Activated T-helper 17 cell treated with anti-CD3 and anti-CD28 coated beads, Interleukin-2, amount 50 U/mL, for 72 hours (primary cell): ENCODE results near the gene SLC27A5. TPM values are rescaled to one million over a fixed set of nuclear protein-coding genes. Genes with fewer than 3 reads are reported as not detected.
"Not testable (repeated sequence)": the region's sequence is repeated elsewhere in the genome, so short reads cannot be mapped to it uniquely, and the experiment has no call there.

Source experiments
- ATAC-seq: fragments of 150-1000 bp; cut with Tn5 transposase; replicated peaks from 2 replicates; pipeline ENCODE4 v1.10.0; 2021; ENCODE audit warnings: mild to moderate bottlenecking, moderate library complexity
- H3K27ac Mint-ChIP-seq: one replicate; pipeline ENCODE4 v1.8.0; 2022; ENCODE audit warnings: mixed read lengths
- H3K27me3 Mint-ChIP-seq: one replicate; pipeline ENCODE4 v1.8.0; 2022; ENCODE audit warnings: mixed read lengths
- H3K36me3 Mint-ChIP-seq: one replicate; pipeline ENCODE4 v1.8.0; 2022; ENCODE audit warnings: low read depth, mild to moderate bottlenecking, mixed read lengths
- H3K4me1 Mint-ChIP-seq: one replicate; pipeline ENCODE4 v1.8.0; 2022; ENCODE audit warnings: mixed read lengths
- H3K4me3 Mint-ChIP-seq: one replicate; pipeline ENCODE4 v1.8.0; 2022; ENCODE audit warnings: mild to moderate bottlenecking, mixed read lengths
- H3K9me3 Mint-ChIP-seq: one replicate; pipeline ENCODE4 v1.8.0; 2022; ENCODE audit warnings: mixed read lengths
- total RNA-seq, 2 donors: library from RNA; stranded (reverse); gene quantifications; one replicate each; pipeline ENCODE4 v1.2.3, GENCODE V29; 2022

The SLC27A5 gene
- total RNA-seq, 2 donors from 2014 or later: 14.4 to 15.6 TPM

GRCh38 chr19:58460039-58460438, 51.8 kb downstream of the SLC27A5 start:
- no peak for ATAC-seq
- Mint-ChIP-seq H3K4me1 (no peaks in the 10 kb centered on the region), H3K4me3 (no peak overlapping the region), H3K27ac (no peak overlapping the region), H3K9me3 (no peaks in the 10 kb centered on the region), H3K27me3 (no peaks in the 10 kb centered on the region), H3K36me3 (peaks cover 7% of the 10 kb centered on the region)

DNA sequence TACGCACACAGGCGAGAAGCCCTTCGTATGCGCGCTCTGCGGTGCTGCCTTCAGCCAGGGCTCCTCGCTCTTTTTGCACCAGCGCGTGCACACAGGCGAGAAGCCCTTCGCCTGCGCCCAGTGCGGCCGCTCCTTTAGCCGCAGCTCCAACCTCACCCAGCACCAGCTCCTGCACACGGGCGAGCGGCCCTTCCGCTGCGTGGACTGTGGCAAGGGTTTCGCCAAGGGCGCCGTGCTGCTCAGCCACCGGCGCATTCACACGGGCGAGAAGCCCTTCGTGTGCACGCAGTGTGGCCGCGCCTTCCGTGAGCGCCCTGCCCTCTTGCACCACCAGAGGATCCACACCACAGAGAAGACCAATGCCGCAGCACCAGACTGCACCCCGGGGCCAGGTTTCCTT, 55.7 kb downstream of the SLC27A5 start:
- H3K4me1 Mint-ChIP-seq: peaks cover 7% of the 10 kb centered on the region
- H3K36me3 Mint-ChIP-seq: peaks cover 15% of the 10 kb centered on the region
- no peaks in the 10 kb centered on the region for H3K27me3 Mint-ChIP-seq
- no peak for ATAC-seq
- H3K9me3 Mint-ChIP-seq: no peaks in the 10 kb centered on the region
- no peak overlapping the region for H3K4me3 Mint-ChIP-seq
- no peak overlapping the region for H3K27ac Mint-ChIP-seq

GRCh38 chr19:58455306-58455705, 56.5 kb downstream of the SLC27A5 start:
- Mint-ChIP-seq H3K9me3 (no peaks in the 10 kb centered on the region), H3K4me1 (peaks cover 13% of the 10 kb centered on the region), H3K27ac (no peak overlapping the region), H3K27me3 (no peaks in the 10 kb centered on the region), H3K36me3 (peaks cover 15% of the 10 kb centered on the region), H3K4me3 (no peak overlapping the region)
- no peak for ATAC-seq

DNA sequence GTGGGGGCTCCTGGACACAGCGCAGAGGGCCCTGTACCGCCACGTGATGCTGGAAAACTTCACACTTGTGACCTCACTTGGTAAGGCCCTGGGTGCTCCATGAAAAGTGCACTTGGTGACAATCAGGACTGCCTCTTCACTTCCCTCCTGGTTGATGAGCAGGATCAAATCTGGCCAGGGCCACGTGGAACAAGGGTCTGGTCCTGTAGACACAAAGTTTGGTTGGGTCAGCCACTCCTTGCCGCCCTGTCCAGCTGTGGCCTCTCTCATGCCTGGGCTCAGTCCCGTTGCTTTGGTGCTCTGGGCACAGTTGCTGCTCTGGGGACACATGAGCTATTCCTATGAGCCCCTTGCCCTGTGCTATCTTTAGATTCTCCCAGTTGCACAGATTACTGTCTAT, 58.0 kb downstream of the SLC27A5 start:
- no peaks in the 10 kb centered on the region for H3K27me3 Mint-ChIP-seq
- H3K27ac Mint-ChIP-seq: no peak overlapping the region
- no peak overlapping the region for H3K4me3 Mint-ChIP-seq
- no peak for ATAC-seq
- peaks cover 15% of the 10 kb centered on the region for H3K36me3 Mint-ChIP-seq
- peaks cover 20% of the 10 kb centered on the region for H3K4me1 Mint-ChIP-seq
- peaks cover 3% of the 10 kb centered on the region for H3K9me3 Mint-ChIP-seq

DNA sequence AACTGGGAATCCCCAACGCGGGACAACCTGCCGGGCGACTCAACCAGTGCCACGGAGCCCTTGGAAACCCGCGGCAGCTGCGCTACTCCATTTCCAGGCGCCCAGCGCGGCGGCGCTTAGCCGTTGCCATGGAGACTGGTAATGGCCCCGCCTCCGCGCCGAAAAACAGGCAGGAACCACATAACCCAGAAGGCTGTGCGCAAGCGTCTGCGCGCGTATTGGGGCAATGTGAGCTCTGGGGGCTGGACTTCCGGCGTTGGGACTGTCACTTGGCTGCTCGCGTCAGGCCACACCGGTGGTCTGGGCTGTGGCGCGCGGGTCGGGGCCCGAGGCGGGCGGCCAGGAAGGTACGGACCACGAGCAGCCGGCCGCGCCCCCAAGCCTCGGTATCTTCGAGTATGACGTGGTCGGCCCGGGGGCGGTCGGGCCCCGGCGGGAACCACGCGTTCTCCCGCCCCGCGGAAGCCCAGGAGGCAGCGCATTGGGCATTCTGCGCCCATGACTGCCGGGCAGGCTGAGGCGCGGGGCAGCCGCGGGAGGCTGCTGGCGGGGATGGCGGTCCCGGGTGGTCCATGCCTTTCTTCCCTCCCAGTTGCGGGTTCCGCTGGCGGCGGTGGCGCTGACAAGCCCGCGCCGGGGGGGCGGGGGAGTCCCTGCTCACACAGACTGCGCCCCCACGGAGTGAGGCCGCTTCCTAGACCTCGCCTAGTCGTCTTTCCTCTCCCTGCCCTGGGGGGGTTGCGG, 60.3 kb downstream of the SLC27A5 start, which contains the start of gene ZNF324B:
Gene ZNF324B (plus strand): TSS at position 265 of the 744 bp plus-strand sequence. CDS start 2,080 bp downstream, outside the sequence.
- H3K27ac Mint-ChIP-seq: peak within 1 kb of the TSS; percentile 86
- peak within 1 kb of the TSS; percentile 87 for H3K4me3 Mint-ChIP-seq
- peaks cover 20% of the 10 kb centered on the region for H3K4me1 Mint-ChIP-seq
- peaks cover 12% of the 10 kb centered on the region for H3K36me3 Mint-ChIP-seq
- peaks cover 9% of the 10 kb centered on the region for H3K9me3 Mint-ChIP-seq
- peaks cover 6% of the 10 kb centered on the region for H3K27me3 Mint-ChIP-seq
- peak; percentile 99 for ATAC-seq

- H3K4me1 Mint-ChIP-seq: peaks cover 20% of the 10 kb centered on the region
- peaks cover 9% of the 10 kb centered on the region for H3K9me3 Mint-ChIP-seq
- H3K27me3 Mint-ChIP-seq: peaks cover 6% of the 10 kb centered on the region
- peaks cover 11% of the 10 kb centered on the region for H3K36me3 Mint-ChIP-seq
- peak overlapping the region; percentile 87 for H3K4me3 Mint-ChIP-seq
- H3K27ac Mint-ChIP-seq: peak overlapping the region; percentile 86
- ATAC-seq: peak; percentile 10
These were observed 60.9 kb downstream of the SLC27A5 start for GRCh38 chr19:58450856-58451357.

DNA sequence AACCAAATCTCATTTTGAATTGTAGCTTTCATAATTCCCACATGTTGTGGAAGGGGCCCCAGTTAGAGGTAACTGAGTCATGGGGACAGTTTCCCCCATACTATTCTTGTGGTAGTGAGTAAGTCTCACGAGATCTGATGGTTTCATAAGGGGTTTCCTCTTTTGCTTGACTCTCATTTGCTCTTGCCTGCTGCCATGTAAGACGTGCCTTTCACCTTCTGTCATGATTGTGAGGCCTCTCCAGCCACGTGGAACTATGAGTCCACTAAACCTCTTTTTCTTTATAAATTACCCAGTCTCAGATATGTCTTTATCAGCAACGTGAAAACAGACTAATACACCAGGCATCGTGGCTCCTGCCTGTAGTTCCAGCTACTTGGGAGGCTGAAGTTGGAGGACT, 61.8 kb downstream of the SLC27A5 start:
- Mint-ChIP-seq H3K4me1 (peaks cover 20% of the 10 kb centered on the region), H3K27ac (peak overlapping the region; percentile 49), H3K4me3 (peak overlapping the region; percentile 87)
- not testable (repeated sequence) for H3K27me3 Mint-ChIP-seq, H3K36me3 Mint-ChIP-seq, H3K9me3 Mint-ChIP-seq
- peak; percentile 3 for ATAC-seq

DNA sequence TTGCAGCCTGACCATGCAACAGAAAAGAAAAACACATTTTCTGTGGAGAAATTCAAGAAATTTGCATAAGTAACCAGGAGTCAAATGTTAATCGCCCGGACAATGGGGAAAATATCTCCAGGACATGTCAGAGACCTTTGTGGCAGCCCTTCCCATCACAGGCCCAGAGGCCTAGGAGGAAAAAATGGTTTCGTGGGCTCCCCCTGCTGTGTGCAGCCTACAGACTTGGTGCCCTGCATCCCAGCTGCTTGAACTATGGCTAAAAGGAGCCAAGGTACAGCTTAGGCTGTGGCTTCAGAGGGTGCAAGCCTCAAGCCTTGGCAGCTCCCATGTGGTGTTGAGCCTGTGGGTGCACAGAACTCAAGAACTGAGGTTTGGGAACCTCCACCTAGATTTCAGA, 62.9 kb downstream of the SLC27A5 start:
- H3K27ac Mint-ChIP-seq, H3K4me3 Mint-ChIP-seq, ATAC-seq, H3K9me3 Mint-ChIP-seq, H3K27me3 Mint-ChIP-seq, H3K36me3 Mint-ChIP-seq: not testable (repeated sequence)
- H3K4me1 Mint-ChIP-seq: peaks cover 20% of the 10 kb centered on the region

Other genes with a start within 250 kb of the SLC27A5 start
- gene ZNF8, start 233.0 kb downstream of the SLC27A5 start, total RNA-seq: 1 to 10 TPM; 3.7 to 4.6 TPM
- gene ERVK3-1, start 206.6 kb downstream of the SLC27A5 start, total RNA-seq: 10 to 100 TPM; 38.5 to 57.8 TPM
- gene ZSCAN22, start 185.0 kb downstream of the SLC27A5 start, total RNA-seq: 1 to 10 TPM; 4.3 to 6.1 TPM
- gene A1BG, start 158.5 kb downstream of the SLC27A5 start, total RNA-seq: 10 to 100 TPM; 12.4 to 15.4 TPM
- 1 to 10 TPM; 1.7 to 1.8 TPM for gene ZNF497, start 149.2 kb downstream of the SLC27A5 start, total RNA-seq
- 1 to 10 TPM; 1.1 to 1.9 TPM for gene ZNF837, start 131.0 kb downstream of the SLC27A5 start, total RNA-seq
- 1,000 to 10,000 TPM; 1,376 to 1,435 TPM for gene RPS5, start 124.7 kb downstream of the SLC27A5 start, total RNA-seq
- under 1 TPM in 1 of 2 donors, not detected in 1; 0.64 TPM for gene RNF225, start 116.3 kb downstream of the SLC27A5 start, total RNA-seq
- 1 to 10 TPM; 9.0 to 9.8 TPM for gene ZNF584, start 103.3 kb downstream of the SLC27A5 start, total RNA-seq
- gene ZNF132, start 71.8 kb downstream of the SLC27A5 start, total RNA-seq: 1 to 10 TPM; 2.1 to 3.8 TPM
- gene ZNF324B, start 60.4 kb downstream of the SLC27A5 start, total RNA-seq: 1 to 10 TPM; 8.8 to 8.9 TPM
- 1 to 10 TPM; 7.3 to 7.6 TPM for gene ZNF324, start 44.9 kb downstream of the SLC27A5 start, total RNA-seq
- gene ZNF446, start 35.6 kb downstream of the SLC27A5 start, total RNA-seq: 1 to 10 TPM; 5.8 to 6.2 TPM
- gene ZBTB45, start 7.8 kb upstream of the SLC27A5 start, total RNA-seq: 10 to 100 TPM; 11.0 to 14.3 TPM
- gene TRIM28, start 32.1 kb upstream of the SLC27A5 start, total RNA-seq: 100 to 1,000 TPM; 336 to 455 TPM
- gene CHMP2A, start 43.1 kb upstream of the SLC27A5 start, total RNA-seq: 10 to 100 TPM; 79.0 to 95.8 TPM
- 100 to 1,000 TPM; 102 to 141 TPM for gene UBE2M, start 46.6 kb upstream of the SLC27A5 start, total RNA-seq
- 10 to 100 TPM; 26.6 to 57.9 TPM for gene MZF1, start 61.3 kb upstream of the SLC27A5 start, total RNA-seq